GM23338 (cell line): ENCODE data around the gene TIMM13. TPM values are rescaled to one million over a fixed set of nuclear protein-coding genes. Genes with fewer than 3 reads are reported as not detected.

ENCODE experiments used
- ATAC-seq: fragments of 200-7000 bp; cut with Tn5 transposase; 3 replicates; pipeline ENCODE4 v1.9.1; 2020
- DNase-seq: peaks from one replicate; pipeline ENCODE4 v3.0.0-alpha.2; 2015; ENCODE audit warnings: low spot score
- H2AFZ ChIP-seq: fragments of 200-600 bp; sonication (generic); 2 replicates; pipeline ENCODE4 v1.8.0; 2016; ENCODE audit warnings: antibody characterized with exemption, mild to moderate bottlenecking, moderate library complexity
- H3F3A ChIP-seq: fragments of 200-600 bp; sonication (generic); replicated peaks from 2 replicates; pipeline ENCODE4 v1.8.0; 2017; ENCODE audit warnings: antibody characterized with exemption, mixed run types, low read depth
- H3K27ac ChIP-seq: fragments of 200-600 bp; sonication (generic); 2 replicates; pipeline ENCODE4 v1.6.1; 2016; ENCODE audit warnings: low read depth
- H3K27me3 ChIP-seq: fragments of 200-600 bp; sonication (generic); 2 replicates; pipeline ENCODE4 v1.8.0; 2016; ENCODE audit warnings: mild to moderate bottlenecking, mixed run types, moderate library complexity; ENCODE audit not compliant: insufficient read depth
- H3K36me3 ChIP-seq: fragments of 200-600 bp; sonication (generic); 2 replicates; pipeline ENCODE4 v1.8.0; 2016; ENCODE audit warnings: mild to moderate bottlenecking; ENCODE audit not compliant: insufficient read depth
- H3K4me1 ChIP-seq: fragments of 200-600 bp; sonication (generic); 2 replicates; pipeline ENCODE4 v1.8.0; 2016; ENCODE audit warnings: mild to moderate bottlenecking, moderate library complexity; ENCODE audit not compliant: insufficient read depth
- H3K4me2 ChIP-seq: fragments of 200-600 bp; sonication (generic); 2 replicates; pipeline ENCODE4 v1.7.1; 2017; ENCODE audit warnings: mixed run types
- H3K4me3 ChIP-seq: fragments of 200-600 bp; sonication (generic); 2 replicates; pipeline ENCODE4 v1.6.1; 2016; ENCODE audit warnings: mixed run types
- H3K79me2 ChIP-seq: fragments of 200-600 bp; sonication (generic); replicated peaks from 2 replicates; pipeline ENCODE4 v1.8.0; 2017; ENCODE audit warnings: mild to moderate bottlenecking; ENCODE audit not compliant: insufficient read depth
- H3K9me2 ChIP-seq: fragments of 200-600 bp; sonication (generic); 2 replicates; pipeline ENCODE4 v1.8.0; 2017; ENCODE audit not compliant: insufficient read depth
- H4K20me1 ChIP-seq: fragments of 200-600 bp; sonication (generic); replicated peaks from 2 replicates; pipeline ENCODE4 v1.8.0; 2017; ENCODE audit warnings: mild to moderate bottlenecking; ENCODE audit not compliant: insufficient read depth
- H3K27ac Mint-ChIP-seq: 2 replicates; pipeline ENCODE4 v1.8.0; 2020; ENCODE audit warnings: inconsistent platforms, mild to moderate bottlenecking, moderate library complexity, mixed read lengths
- H3K27me3 Mint-ChIP-seq: 3 replicates; pipeline ENCODE4 v1.8.0; 2022; ENCODE audit warnings: low read depth, mild to moderate bottlenecking, moderate library complexity, mixed read lengths, inconsistent platforms; ENCODE audit not compliant: insufficient read depth, poor library complexity
- H3K36me3 Mint-ChIP-seq: 3 replicates; pipeline ENCODE4 v1.8.0; 2021; ENCODE audit warnings: low read depth, mild to moderate bottlenecking, inconsistent platforms, moderate library complexity, mixed read lengths
- H3K4me1 Mint-ChIP-seq: 3 replicates; pipeline ENCODE4 v1.8.0; 2020; ENCODE audit warnings: mild to moderate bottlenecking, inconsistent platforms, mixed read lengths
- H3K4me3 Mint-ChIP-seq: 3 replicates; pipeline ENCODE4 v1.8.0; 2021; ENCODE audit warnings: moderate library complexity, mild to moderate bottlenecking, inconsistent platforms, mixed read lengths
- H3K9me3 Mint-ChIP-seq: 3 replicates; pipeline ENCODE4 v1.8.0; 2020; ENCODE audit warnings: moderate library complexity, mild to moderate bottlenecking, inconsistent platforms, mixed read lengths
- CREB1 ChIP-seq: fragments of 250-450 bp; sonication (Bioruptor Pico); IDR thresholded peaks from 2 replicates; pipeline ENCODE4 v1.5.0; 2020; ENCODE audit warnings: low read depth, mild to moderate bottlenecking, moderate library complexity
- JUNB ChIP-seq: IDR thresholded peaks from one replicate; pipeline ENCODE4 v1.6.1; 2016; ENCODE audit warnings: antibody characterized with exemption; ENCODE audit not compliant: unreplicated experiment
- NANOG ChIP-seq: IDR thresholded peaks from 2 replicates; pipeline ENCODE4 v1.6.1; 2016; ENCODE audit warnings: antibody characterized with exemption, borderline replicate concordance
- POLR2AphosphoS5 ChIP-seq: IDR thresholded peaks from 2 replicates; pipeline ENCODE4 v1.6.1; 2016; ENCODE audit warnings: antibody characterized with exemption, low read depth
- REST ChIP-seq: IDR thresholded peaks from one replicate; pipeline ENCODE4 v1.6.1; 2018; ENCODE audit warnings: antibody characterized with exemption; ENCODE audit not compliant: unreplicated experiment
- STAT1 ChIP-seq: IDR thresholded peaks from one replicate; pipeline ENCODE4 v1.6.1; 2016; ENCODE audit warnings: antibody characterized with exemption; ENCODE audit not compliant: unreplicated experiment
- ZNF331 ChIP-seq: fragments of 250-450 bp; sonication (Bioruptor Pico); IDR thresholded peaks from 2 replicates; pipeline ENCODE4 v1.5.0; 2020; ENCODE audit warnings: low read depth, mild to moderate bottlenecking, moderate library complexity
- polyA plus RNA-seq: library from polyadenylated mRNA; unstranded; fragments of >200 nt; fragmentation: Nextera tagmentation; extraction: Ambion mirVana; gene quantifications from 2 replicates; pipeline ENCODE4 v1.2.1, GENCODE V29; 2016
- total RNA-seq: library from RNA; depleted of rRNA; stranded (reverse); fragments of >200 nt; shearing (Covaris generic); gene quantifications from 2 replicates; pipeline ENCODE4 v1.2.3, GENCODE V29; 2014
- TF ChIP-seq, protein P1 (sequence below), 2 experiments: fragments of 200-600 bp in 1 of 2; sonication (generic) in 1 of 2; conservative IDR thresholded peaks; 2 replicates each; pipeline versions ENCODE4 v1.5.1 to v1.6.1; 2016 to 2017; ENCODE audit warnings: antibody characterized with exemption in 2 of 2, low read depth in 2 of 2, mild to moderate bottlenecking in 2 of 2, moderate library complexity in 1 of 2

Gene TIMM13
- total and polyA plus RNA-seq, 2 experiments from 2014 or later, result 140 to 347 TPM

DNA sequence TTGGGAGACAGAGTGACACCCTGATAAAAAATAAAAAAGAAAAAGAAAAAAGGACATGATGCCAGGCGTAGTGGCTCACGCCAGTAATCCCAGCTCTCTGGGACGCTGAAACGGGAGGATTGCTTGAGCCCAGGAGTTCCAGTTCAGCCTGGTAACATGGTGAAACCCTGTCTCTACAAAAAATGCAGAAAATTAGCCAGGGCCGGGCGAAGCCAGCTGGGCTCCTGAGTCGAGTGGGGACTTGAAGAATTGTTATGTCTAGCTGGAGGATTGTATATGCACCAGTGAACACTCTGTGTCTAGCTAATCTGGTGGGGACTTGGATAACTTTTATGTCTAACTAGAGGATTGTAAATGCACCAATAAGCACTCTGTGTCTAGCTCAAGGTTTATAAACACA lies 35.0 kb downstream of the TIMM13 start (continued):
- TF ChIP-seq STAT1, result no peak
- TF ChIP-seq JUNB, result no peak
- no peak for TF ChIP-seq NANOG

DNA sequence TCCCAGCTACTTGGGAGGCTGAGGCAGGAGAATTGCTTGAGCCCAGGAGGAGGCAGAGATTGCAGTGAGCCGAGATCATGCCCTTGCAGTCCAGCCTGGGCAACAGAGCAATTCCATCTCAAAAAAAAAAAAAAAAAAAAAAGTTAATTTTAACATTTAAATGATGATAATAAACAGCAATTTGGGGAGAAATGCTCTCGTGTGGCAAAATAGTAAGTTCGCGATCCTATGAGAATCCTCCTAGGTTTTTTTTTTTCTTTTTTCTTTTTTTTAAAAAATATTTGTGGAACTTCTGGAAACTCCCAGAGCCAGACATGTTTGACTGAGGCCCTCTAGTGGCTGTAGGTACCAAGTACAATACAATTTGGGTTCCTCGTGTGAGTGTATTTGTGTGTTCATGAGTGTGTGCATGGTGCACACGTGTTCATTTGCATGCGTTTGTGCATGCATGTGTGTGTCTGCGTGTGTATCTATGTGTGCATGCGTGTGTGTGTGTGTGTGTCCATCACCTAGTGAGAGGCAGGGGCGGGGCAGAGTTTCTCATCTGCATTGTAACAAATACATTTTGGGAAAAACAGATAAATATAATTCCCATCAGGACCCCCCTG lies 36.2 kb downstream of the TIMM13 start:
- Mint-ChIP-seq H3K36me3 (no peaks in the 10 kb centered on the region), H3K4me1 (no peaks in the 10 kb centered on the region), H3K4me3 (no peak overlapping the region), H3K27ac (no peak overlapping the region), H3K27me3 (peaks cover 13% of the 10 kb centered on the region), H3K9me3 (peaks cover 2% of the 10 kb centered on the region; the same call in 2 of the 3 replicates)
- Histone ChIP-seq H4K20me1 (no peaks in the 10 kb centered on the region), H3F3A (no peaks in the 10 kb centered on the region), H3K27ac (no peak overlapping the region), H3K4me1 (no peaks in the 10 kb centered on the region), H3K4me3 (no peak overlapping the region), H3K36me3 (no peaks in the 10 kb centered on the region), H2AFZ (no peak overlapping the region), H3K27me3 (no peaks in the 10 kb centered on the region), H3K4me2 (no peak overlapping the region), H3K9me2 (no peaks in the 10 kb centered on the region), H3K79me2 (no peaks in the 10 kb centered on the region)
- peak; percentile 79 for DNase-seq
- TF ChIP-seq, protein P1, sequence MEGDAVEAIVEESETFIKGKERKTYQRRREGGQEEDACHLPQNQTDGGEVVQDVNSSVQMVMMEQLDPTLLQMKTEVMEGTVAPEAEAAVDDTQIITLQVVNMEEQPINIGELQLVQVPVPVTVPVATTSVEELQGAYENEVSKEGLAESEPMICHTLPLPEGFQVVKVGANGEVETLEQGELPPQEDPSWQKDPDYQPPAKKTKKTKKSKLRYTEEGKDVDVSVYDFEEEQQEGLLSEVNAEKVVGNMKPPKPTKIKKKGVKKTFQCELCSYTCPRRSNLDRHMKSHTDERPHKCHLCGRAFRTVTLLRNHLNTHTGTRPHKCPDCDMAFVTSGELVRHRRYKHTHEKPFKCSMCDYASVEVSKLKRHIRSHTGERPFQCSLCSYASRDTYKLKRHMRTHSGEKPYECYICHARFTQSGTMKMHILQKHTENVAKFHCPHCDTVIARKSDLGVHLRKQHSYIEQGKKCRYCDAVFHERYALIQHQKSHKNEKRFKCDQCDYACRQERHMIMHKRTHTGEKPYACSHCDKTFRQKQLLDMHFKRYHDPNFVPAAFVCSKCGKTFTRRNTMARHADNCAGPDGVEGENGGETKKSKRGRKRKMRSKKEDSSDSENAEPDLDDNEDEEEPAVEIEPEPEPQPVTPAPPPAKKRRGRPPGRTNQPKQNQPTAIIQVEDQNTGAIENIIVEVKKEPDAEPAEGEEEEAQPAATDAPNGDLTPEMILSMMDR (conservative IDR thresholded peaks at IDR 0.05; ENCODE audit: low read depth in 2 of 2), result peak; percentile 78 to 89
- TF ChIP-seq STAT1, result no peak
- ATAC-seq, result peak; percentile 65

DNA sequence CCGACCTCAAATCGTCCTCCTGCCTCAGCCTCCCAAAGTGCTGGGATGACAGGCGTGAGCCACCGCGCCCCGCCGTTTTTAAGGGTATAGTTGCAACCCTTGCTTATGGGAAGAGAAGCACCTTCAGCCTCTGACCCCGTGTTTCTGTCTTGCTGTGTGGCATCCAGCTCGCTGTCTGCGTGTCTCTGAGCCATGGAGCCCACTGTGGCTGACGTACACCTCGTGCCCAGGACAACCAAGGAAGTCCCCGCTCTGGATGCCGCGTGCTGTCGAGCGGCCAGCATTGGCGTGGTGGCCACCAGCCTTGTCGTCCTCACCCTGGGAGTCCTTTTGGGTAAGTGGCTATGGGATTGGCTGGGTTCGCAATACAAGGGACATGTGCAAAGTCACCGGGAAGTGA lies 37.8 kb downstream of the TIMM13 start:
- Mint-ChIP-seq H3K36me3 (no peaks in the 10 kb centered on the region), H3K27me3 (peaks cover 8% of the 10 kb centered on the region), H3K4me3 (no peak overlapping the region), H3K4me1 (peaks cover 3% of the 10 kb centered on the region; the same call in 1 of the 3 replicates), H3K9me3 (peaks cover 2% of the 10 kb centered on the region; the same call in 2 of the 3 replicates), H3K27ac (no peak overlapping the region)
- Histone ChIP-seq H3K36me3 (no peaks in the 10 kb centered on the region), H3K27me3 (no peaks in the 10 kb centered on the region), H3F3A (no peaks in the 10 kb centered on the region), H3K4me3 (no peak overlapping the region), H3K4me2 (no peak overlapping the region), H3K27ac (no peak overlapping the region), H3K79me2 (no peaks in the 10 kb centered on the region), H4K20me1 (no peaks in the 10 kb centered on the region), H3K4me1 (no peaks in the 10 kb centered on the region), H2AFZ (no peak overlapping the region), H3K9me2 (no peaks in the 10 kb centered on the region)
- no peak for ATAC-seq
- no peak for DNase-seq
- TF ChIP-seq, protein P1 (conservative IDR thresholded peaks at IDR 0.05; ENCODE audit: low read depth in 2 of 2), result no peak
- TF ChIP-seq REST (no peak), CREB1 (CRISPR knock-in tag) (no peak), ZNF331 (CRISPR knock-in tag) (no peak), POLR2AphosphoS5 (no peak)
